HFF-Myc (cell line): ENCODE data around the gene GAS7.
"Not testable (repeated sequence)": the region's sequence is repeated elsewhere in the genome, so short reads cannot be mapped to it uniquely, and the experiment has no call there.

ENCODE experiments used
- DNase-seq: peaks from one replicate; pipeline ENCODE4 v3.0.0-alpha.2; 2011; ENCODE audit warnings: low read depth; ENCODE audit errors: extremely low read depth
- H3K4me3 ChIP-seq: replicated peaks from 2 replicates; pipeline ENCODE4 v1.5.1; 2011; ENCODE audit warnings: low read depth, mild to moderate bottlenecking, control low read depth, low read length
- CTCF ChIP-seq: IDR thresholded peaks from 2 replicates; pipeline ENCODE4 v1.5.1; 2012; ENCODE audit warnings: mild to moderate bottlenecking, low read depth, low read length, control low read depth; ENCODE audit errors: missing control alignments

GAS7 gene

GRCh38 chr17:10025224-10025623, 173.2 kb downstream of the GAS7 start:
- no peak for TF ChIP-seq CTCF
- DNase-seq: no peak
- no peak overlapping the region for H3K4me3 ChIP-seq

- no peak for TF ChIP-seq CTCF
- DNase-seq: no peak
- no peak overlapping the region for H3K4me3 ChIP-seq
Measured at GRCh38 chr17:10022416-10022815, 176.0 kb downstream of the GAS7 start.

- no peak for DNase-seq
Measured at GRCh38 chr17:10021272-10021984, 177.0 kb downstream of the GAS7 start.

GRCh38 chr17:10019941-10020451, 178.4 kb downstream of the GAS7 start:
- no peak for DNase-seq
- no peak for TF ChIP-seq CTCF
- no peak overlapping the region for H3K4me3 ChIP-seq

More at GRCh38 chr17:10021272-10021984, 177.0 kb downstream of the GAS7 start:
- H3K4me3 ChIP-seq: no peak overlapping the region
- TF ChIP-seq CTCF: no peak

- no peak for DNase-seq
- TF ChIP-seq CTCF: no peak
- H3K4me3 ChIP-seq: no peak overlapping the region
Measured at GRCh38 chr17:10018461-10018891, 179.9 kb downstream of the GAS7 start.

- not testable (repeated sequence) for DNase-seq, H3K4me3 ChIP-seq
Measured at GRCh38 chr17:10016958-10017570, 181.3 kb downstream of the GAS7 start.

- H3K4me3 ChIP-seq: no peak overlapping the region
- no peak for DNase-seq
- no peak for TF ChIP-seq CTCF
Measured at GRCh38 chr17:10013365-10014112, 184.9 kb downstream of the GAS7 start.
